Left cardiac atrium (tissue), 4 donors: ENCODE measurements around the gene NHLRC1. TPM values are rescaled to one million over a fixed set of nuclear protein-coding genes. Genes with fewer than 3 reads are reported as not detected.

Experiments used
- ATAC-seq, 2 donors: fragments of 200-7000 bp; cut with Tn5 transposase; one replicate each; pipeline ENCODE4 v1.9.1; 2020; ENCODE audit warnings: mild to moderate bottlenecking in 2 of 2, moderate library complexity in 2 of 2
- DNase-seq: peaks from one replicate; pipeline ENCODE4 v3.0.0-alpha.2; 2020
- intact Hi-C, 2 donors: fragments of 100-400 bp; cut with DNase I; formaldehyde crosslinking; loops; one replicate each; pipeline versions ENCODE4 v1.14.1 to v1.15.1; 2022 to 2023
- total RNA-seq, 2 donors: library from RNA; stranded (reverse); fragmentation: NEBNext Ultra II Directional; extraction: Animal tissue kit (Norgen Biotek cat#: 25700); gene quantifications; one replicate each; pipeline ENCODE4 v1.2.1, GENCODE V29; 2021
- donor health status: DM: no; HTN: yes; CAD: no.
- donor health status: DM: no; HTN: yes; CAD: no; lungs with severe emphysema.
- donor health status: DM: yes; HTN: yes; CAD: no.
- donor health status: Dilated cardiomyopathy.

NHLRC1 gene
- total RNA-seq, 2 donors from 2014 or later = 1.6 to 1.9 TPM

DNA sequence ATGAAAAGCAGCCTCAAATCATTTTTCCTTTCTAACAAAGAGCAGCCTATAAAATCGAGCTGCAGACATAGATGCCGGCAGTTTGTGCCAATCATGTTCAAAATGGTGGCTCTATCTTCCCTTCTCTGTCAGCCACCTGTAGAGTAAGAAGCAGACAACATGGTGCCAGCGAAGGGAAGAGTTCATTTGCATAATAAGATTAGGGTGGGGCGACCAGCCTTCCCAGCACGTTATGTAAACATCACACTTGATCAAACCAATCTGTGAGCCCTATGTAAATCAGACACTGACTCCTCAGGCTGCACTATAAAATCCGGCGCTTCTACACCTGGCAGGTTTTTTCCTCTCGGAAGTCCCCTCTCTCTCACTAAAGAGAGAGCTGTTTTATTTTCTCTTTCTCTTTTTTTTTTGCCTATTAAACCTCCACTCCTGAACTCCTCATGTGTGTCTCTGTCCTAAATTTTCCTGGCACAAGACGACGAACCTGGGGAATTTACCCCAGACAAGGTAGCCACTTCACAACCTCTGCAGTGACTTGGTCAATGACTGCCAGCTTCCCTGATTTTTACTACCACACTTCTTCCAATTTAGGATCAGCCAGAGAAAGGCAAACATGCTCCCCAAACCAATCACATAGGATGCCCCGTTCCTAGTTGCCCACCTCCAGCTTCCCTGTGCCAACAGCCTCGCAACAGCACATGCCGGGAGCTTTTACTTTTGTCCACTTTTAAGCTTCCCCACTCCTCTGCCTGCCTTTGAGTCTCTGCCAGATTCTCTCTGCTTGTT is 19.5 kb upstream of the NHLRC1 start:
- ATAC-seq (no peak), DNase-seq (no peak)
- intact Hi-C loops = no loop called here

DNA sequence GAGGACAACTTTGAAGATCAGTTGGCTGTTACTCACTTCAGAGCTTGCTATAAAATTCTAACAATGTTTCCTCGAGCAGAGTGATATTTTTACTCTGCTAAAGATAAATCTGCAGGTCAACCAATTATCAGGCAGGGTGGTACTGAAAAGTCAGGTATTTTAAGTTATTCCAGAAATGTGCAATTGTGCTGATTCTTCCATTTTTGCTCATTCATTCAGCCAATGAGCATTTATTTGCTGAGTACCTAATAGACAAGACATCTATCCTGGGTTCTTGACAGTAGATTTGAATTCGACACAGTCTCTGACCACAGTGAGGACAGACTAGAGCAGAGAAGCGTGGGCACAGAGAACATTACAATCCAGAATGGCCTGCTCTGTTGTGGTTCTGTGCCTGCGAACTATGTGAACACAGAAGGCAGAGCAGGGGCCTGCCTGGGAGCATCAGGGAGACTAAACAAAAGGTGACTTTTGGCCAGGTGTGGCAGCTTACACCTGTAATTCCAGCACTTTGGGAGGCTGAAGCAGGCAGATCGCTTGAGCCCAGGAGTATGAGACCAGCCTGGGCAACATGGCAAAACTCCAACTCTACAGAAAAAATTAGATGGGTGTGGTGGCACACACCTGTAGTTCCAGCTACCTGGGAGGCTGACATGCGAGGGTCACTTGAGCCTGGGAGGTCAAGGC is 17.6 kb upstream of the NHLRC1 start:
- ATAC-seq (no peak), DNase-seq (no peak)
- intact Hi-C loops = no loop called here

DNA sequence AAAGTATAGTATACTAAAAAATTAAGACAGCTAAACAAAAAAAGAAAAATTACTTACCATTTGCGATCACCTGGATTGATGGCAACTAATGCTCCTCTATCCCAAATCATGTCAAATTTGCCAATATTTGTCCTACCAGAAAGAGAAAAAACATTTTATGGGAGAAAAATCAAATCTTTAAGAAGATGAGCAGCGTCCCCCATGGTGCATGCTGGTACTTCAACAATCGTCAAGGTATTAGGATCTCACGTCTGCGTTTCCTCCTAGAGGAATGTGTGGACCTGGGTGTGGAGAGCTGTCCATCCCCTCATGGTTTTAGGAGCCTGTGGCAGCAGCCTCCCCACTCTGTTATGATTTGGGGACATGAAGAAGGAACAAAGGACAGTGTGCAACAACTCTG is 16.4 kb upstream of the NHLRC1 start:
- no peak for DNase-seq
- ATAC-seq = no peak
- intact Hi-C loops = no loop called here

DNA sequence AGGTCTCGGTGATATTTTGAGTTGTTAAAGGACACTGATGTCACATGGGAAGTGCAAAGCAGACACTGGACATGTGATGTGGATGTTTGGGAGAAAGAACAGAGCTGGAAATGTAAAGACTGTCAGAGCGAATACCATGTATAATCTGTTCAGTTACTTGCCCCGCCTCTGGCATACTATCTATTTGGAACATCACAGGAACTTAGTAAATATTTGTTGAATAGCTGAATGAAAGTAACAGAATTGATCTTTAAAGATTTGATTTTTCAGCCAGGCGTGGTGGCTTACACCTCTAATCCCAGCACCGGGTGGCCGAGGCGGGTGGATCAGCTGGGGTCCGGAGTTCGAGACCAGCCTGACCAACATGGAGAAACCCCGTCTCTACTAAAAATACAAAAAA is 13.8 kb upstream of the NHLRC1 start:
- ATAC-seq (no peak), DNase-seq (no peak)
- intact Hi-C loops = no loop called here

DNA sequence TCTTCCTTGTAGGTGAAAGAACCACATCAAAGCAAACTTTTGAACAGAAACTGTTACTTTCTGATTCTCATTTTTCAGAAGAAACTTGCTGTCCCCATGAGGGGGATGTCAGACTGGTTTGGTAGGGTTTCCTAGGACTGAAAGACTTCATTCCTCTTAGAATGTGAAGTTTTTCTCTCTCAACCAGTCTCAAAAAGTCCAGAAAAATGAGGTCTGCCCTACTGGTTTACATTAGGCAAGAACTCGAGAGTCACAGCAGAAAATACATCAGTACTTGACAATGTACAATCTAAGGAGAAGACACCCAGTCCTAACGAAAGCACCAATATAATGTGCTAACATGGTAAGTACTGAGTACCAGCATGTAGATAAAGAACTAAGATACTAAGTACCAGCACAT is 12.7 kb upstream of the NHLRC1 start:
- intact Hi-C loops = no loop called here
- ATAC-seq (no peak), DNase-seq (no peak)

DNA sequence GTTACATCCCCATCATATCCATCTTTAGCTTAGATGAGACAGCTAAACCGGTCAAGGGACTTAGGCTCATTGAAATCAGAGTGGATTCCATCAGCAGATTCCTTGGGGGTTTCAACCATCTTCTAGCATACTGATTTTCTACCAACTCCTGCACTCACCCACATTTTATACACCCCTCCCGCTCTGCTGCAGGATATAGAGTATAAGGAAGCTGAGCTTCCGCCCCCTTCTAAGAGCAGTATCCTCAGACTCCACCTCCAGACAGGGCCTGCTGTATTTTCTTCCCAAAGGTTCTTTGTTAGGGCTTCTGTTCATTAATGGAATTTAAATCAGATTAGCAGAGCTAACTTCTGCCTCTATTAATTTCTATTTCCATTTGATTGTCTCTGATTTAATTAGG is 9.9 kb upstream of the NHLRC1 start:
- DNase-seq (no peak), ATAC-seq (no peak)
- intact Hi-C loops = no loop called here

DNA sequence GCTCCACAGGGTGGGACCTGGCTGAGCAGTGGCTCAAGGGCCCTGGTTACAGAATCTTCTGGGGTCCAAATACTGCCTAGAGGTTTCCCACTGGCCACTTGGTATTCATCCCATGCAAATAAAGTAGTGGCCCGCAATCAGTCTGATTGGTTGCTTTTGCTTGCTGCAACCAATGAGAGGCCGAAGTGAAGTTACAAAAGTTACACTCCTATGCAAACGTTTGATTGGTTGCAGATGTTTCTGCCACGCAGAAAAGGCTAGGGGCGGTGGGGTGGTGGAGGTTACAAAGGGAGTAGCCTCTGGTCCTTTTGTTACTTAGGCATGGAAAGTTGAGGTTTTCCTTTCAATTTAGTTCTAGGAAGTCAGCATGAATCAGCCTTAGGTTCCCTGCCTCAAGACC is 3.6 kb upstream of the NHLRC1 start:
- DNase-seq (no peak), ATAC-seq (no peak)
- intact Hi-C loops = loop anchor here in 1 of 2 donors (10.0 kb wide), 1 partner anchor 131 kb away; no protein-coding TSS in a partner anchor

DNA sequence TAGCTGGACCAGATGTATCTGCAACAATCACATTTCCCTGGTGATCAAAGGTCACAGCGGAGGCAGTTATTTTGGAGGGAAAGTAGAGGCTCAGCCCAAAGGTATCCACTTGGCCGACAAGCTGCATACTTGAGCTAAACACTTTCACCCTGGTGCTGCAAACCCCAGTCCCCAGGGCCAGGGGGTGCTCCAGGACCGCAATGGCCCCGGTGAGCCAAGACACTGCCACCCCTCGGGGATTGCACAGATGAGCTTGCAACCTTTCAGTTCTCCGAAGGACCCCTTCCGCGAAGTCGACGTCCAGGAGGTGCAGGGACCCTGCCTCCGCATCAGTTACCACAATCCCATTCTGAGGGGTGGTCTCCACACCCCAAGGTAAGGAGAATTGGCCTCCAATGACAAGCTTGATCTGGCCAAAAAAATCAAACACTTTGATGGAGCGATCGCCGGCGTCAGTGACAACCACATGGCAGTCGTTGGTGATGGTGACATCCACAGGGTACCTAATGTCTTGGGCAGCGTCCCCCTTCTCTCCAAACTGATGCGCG is 823 bp downstream of the NHLRC1 start:
- intact Hi-C loops = loop anchor here (5.0 to 10.0 kb wide), 5 partner anchors 127 to 964 kb away; partner anchors contain the start of gene KIF13A (in 1 of the 2)
- DNase-seq (no peak), ATAC-seq (no peak)

DNA sequence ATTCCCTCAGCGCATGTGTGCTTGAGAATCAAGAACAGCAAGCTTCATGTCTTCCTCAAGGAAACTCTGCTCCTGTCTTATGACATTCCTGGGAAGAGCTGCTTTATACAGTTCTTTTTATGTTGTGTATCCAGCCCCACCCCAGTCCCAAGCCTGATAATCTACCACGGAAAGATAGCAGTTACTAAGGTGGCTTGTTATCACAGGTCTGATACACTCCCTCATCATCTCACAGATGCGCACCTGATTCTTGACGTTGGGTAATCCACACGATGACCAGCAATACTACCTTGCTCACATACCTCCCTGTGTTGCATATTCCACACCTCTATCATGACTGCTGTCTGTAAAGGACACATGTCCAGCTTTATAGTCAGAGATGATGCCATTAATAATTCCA is 3.2 kb downstream of the NHLRC1 start:
- DNase-seq (no peak), ATAC-seq (no peak)
- intact Hi-C loops = loop anchor here in 1 of 2 donors (5.0 kb wide), 1 partner anchor 287 kb away; no protein-coding TSS in a partner anchor

DNA sequence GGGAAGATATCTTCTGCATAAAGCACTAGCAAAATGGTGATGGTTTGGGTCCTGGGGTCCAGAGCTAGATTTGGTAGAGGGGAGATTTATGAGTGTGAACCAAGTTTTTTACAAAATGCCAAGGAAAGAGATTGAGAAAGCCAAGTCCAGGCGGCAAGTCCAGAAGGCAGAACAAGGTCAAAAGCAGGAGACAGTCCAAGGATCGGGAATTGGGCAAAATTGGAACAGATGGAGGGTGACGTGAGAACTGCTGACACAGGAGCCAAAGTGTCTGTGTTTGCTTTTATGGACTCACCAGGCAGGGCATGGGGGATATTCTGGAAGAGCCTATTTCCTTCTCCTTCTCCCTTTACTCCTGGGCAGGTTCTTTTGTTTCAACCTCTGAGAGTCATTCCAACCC is 4.1 kb downstream of the NHLRC1 start:
- ATAC-seq (no peak), DNase-seq (no peak)
- intact Hi-C loops = loop anchor here in 1 of 2 donors (5.0 kb wide), 1 partner anchor 286 kb away; no protein-coding TSS in a partner anchor

DNA sequence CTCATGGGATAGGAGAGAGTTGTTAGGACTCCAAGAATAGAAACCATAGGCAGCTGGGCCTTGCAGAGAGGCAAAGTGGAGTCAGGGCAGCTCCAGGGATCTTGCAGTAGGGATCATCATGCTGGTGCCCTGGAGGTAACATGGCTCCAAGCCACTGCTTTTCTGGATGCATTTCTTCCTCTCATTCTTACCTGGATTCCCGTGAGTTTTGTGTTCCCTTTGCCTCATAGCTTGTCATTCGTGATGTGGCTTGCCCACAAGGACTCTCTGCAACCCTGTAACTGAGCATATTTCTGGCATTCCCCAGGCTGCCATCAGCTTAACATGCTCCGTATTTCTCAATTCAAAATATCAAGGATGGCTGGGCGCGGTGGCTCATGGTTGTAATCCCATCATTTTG is 5.3 kb downstream of the NHLRC1 start:
- no peak for DNase-seq
- ATAC-seq = no peak
- intact Hi-C loops = loop anchor here in 1 of 2 donors (5.0 kb wide), 1 partner anchor 285 kb away; no protein-coding TSS in a partner anchor

DNA sequence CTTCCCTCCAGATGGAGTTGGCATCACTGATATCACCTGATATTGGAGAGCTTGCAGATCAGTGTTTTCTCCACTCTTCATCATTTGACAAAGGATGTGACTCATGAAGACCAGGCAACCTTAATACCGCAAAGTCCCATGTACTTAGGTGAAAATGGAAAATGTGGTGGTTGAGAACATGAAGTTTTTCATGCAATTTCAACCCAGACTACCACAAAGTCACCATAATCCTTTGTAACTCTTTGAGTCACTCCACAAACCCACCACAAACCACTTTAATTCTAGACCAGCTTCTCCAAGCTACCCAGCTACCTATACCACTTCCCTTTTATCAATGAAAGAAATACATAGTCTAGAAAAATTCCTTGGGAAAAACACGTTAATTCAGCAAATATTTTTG is 7.1 kb downstream of the NHLRC1 start:
- DNase-seq (no peak), ATAC-seq (no peak)
- intact Hi-C loops = loop anchor here in 1 of 2 donors (5.0 kb wide), 1 partner anchor 283 kb away; no protein-coding TSS in a partner anchor

DNA sequence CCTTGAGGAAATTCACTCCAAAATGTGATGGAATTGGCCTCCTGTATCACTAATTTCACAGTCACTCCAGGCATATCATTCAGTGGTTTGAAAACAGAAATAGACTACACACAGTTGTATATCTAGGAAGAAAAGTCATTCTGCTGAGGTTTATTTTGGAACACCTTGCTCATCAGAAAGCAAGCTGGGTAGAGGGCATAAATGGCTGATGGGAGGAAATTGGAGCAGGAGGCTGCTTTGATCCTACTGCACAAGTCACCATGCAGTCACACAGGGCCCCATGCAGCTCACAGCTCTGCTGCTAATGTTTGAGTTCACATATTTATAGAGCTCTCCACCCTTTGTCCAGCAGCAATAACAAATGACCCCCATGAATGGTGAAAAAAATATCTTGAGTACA is 12.3 kb downstream of the NHLRC1 start:
- ATAC-seq (no peak), DNase-seq (no peak)
- intact Hi-C loops = no loop called here

DNA sequence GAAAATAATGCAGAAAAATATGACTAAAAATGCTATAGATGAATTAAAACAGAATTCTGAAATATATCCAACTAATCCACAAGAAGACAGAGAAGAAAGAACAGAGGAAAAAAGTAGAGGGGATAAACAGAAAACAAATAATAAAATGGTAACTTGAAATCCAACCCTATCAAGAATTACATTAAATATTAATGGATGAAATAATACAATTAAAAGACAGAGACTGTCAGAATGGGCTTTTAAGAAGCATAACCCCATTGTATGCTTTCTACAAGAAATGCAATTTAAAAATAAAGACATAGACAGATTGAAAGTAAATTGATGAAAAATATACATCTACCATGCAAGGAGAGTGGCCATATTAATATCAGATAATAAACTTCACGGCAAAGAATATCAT is 15.4 kb downstream of the NHLRC1 start:
- ATAC-seq (no peak), DNase-seq (no peak)
- intact Hi-C loops = no loop called here

DNA sequence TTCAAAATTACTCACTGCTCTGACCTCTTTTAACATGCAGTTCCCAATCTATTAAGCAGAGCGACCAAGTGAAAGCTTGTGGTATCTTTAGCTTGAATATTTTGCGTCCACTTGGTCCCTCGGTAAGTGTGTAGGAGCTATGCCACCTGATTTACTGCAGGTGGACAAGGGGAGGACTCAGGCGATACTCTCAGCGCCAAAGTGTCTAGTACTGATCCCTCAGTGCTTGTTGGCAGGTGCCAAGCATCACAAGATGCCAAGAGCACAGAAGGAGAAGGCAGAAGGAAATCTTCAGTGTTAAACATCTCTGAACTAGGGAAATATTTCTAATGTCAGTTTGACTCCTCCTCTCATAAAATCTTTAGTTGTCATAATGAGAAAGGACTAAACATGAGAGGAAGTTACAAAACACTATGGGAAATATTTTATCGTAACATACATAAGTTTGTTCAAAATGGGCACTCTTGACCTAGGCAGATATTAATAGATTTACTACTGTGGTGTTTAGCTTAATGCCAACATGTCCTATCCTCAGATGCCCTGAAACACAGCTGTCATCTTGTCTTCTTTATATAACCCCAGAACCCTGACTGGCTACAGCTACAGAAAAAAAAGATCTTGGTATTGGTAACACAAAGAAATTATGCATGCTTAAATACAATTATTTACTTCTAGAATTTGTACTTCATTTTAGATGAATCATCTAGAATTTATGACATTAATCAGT is 19.5 kb downstream of the NHLRC1 start:
- no peak for ATAC-seq
- no peak for DNase-seq
- intact Hi-C loops = no loop called here

DNA sequence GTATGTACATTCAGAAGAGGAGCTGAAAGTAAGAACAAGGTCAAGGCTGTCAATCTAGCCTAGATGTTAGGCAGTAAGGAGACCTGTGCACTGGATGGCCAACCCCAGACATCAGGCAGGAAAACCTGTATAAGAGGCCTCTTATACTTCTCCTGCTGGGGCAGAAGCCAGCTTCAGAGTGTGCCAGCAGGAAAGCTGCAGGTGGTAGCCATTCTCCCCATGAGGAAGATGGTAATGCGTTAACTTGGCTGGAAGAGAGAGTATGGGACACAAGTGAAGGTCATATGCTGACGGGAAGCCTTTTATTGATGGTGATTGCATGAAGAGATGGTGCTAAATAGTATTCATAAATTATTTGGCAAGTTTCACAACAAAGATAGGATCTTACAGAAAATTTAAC is 20.6 kb downstream of the NHLRC1 start:
- no peak for DNase-seq
- intact Hi-C loops = no loop called here
- no peak for ATAC-seq

DNA sequence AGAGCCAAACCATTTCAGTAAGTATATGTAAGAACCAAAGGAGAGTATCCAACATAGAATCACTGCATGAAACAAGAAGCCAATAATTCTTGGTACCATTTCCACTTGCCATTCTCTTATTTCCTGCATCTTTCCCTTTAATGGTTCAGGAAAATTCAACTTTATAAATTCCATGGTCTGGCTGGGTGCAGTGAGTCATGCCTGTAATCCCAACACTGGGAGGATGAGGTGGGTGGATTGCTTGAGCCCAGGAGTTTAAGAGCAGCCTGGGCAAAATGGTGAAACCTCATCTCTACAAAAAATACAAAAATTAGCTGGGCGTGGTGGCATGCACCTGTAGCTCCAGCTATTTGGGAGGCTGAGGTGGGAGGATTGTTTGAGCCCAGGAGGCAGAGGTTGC is 21.2 kb downstream of the NHLRC1 start:
- intact Hi-C loops = no loop called here
- DNase-seq (no peak), ATAC-seq (no peak)

DNA sequence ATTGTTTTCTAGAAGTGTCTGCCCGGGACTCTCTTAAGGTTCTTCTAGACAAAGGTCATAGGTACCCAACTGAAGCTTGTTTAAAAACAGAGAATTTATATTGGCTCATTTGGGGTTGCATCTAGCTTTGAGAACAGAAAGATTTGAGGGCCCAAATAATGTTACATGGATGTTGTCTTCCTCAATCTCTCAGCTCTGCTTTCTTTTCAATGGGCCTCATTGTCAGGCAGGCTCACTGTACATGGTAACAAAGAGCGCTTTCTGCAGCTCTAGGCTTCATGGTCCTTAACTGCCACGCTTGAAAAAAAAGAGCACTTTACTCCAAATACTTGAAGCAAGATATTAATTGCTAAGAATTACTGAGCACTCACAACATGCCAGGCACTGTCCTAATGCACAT is 22.2 kb downstream of the NHLRC1 start:
- no peak for DNase-seq
- intact Hi-C loops = no loop called here
- ATAC-seq = no peak

DNA sequence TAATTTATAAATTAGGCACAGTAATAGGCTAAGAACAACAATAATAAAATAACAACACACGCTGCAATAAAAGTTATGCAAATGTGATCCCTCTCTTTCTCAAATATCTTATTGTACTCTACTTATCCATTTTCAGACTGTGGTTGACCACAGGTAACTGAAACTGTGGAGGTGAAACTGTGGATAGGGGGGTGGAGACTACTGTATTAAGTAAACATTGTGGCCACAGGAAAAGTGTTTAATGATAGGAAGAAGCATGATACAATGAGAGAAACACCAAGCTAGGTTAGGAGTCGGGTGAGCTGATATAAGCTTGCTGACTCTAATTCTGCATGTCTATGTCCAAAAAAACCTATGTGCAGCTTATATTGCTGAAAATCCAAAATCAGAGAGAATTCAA is 23.0 kb downstream of the NHLRC1 start:
- DNase-seq = no peak
- no peak for ATAC-seq
- intact Hi-C loops = no loop called here

DNA sequence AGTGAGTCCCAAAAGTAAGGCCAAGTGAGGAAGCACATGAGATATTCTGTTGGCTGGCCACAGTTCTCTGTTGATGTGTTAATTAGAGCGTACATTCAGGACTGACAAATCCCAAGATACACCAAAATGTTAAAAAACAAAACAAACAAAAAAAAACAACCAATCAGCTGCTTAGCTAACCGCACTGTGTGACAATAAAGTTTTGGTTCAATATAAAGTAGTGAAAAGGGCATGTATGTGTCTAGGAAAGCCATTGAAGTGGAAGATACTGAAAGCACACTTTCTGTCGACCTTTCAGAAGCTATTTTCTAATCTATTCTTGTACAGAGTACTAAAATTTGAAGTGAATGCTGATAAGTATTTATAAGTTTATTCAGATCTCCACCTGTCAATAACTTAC is 26.1 kb downstream of the NHLRC1 start:
- DNase-seq (no peak), ATAC-seq (no peak)
- intact Hi-C loops = no loop called here
